IMR-90 (cell line): ENCODE results near the gene GGT5.

Experiments
- CTCF ChIP-seq: conservative IDR thresholded peaks from 2 replicates; pipeline ENCODE4 v1.5.1; 2012; ENCODE audit warnings: mild to moderate bottlenecking, low read depth, low read length, improper control_type of control experiment
- RAD21 ChIP-seq: IDR thresholded peaks from 2 replicates; pipeline ENCODE4 v1.6.1; 2012; ENCODE audit warnings: low read length, improper control_type of control experiment

DNA sequence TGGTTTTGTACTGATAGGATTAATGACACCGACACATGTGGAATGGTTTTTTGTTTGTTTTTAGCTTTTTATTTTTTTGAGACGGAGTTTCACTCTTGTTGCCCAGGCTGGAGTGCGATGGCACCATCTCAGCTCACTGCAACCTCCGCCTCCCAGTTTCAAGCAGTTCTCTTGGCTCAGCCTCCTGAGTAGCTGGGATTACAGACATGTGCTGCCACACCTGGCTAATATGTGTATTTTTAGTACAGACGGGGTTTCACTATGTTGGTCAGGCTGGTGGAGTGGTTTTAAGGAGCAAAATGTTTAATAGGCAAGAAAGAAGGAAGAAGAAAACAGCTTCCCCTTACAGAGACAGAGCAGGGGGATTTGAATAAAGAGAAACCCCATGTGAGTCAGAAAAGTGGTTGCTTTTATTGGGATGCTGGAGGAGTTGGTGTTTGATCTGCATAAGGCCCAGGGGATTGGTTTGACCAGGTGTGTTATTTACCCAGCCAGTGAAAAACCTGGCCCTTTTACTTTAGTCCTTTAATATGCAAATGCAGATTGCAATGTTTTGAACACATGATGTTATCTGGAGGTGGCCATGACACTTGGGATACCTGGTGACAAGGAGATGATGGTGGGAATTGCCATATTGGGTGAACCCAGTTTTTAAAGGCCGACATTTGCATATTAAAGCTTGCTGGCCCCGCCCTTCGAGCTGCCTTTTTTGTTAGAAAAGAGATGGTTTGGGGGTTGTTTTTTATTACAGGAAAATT lies 39.3 kb downstream of the GGT5 start:
- TF ChIP-seq CTCF (no peak), RAD21 (no peak)
